AG20443 (cell line): ENCODE data around the gene PTPRN2.
"Not testable (repeated sequence)": the region's sequence is repeated elsewhere in the genome, so short reads cannot be mapped to it uniquely, and the experiment has no call there.

Experiments
- DNase-seq: peaks from one replicate; pipeline ENCODE4 v3.0.0; 2012; ENCODE audit warnings: low spot score, mixed read lengths

PTPRN2 gene

DNA sequence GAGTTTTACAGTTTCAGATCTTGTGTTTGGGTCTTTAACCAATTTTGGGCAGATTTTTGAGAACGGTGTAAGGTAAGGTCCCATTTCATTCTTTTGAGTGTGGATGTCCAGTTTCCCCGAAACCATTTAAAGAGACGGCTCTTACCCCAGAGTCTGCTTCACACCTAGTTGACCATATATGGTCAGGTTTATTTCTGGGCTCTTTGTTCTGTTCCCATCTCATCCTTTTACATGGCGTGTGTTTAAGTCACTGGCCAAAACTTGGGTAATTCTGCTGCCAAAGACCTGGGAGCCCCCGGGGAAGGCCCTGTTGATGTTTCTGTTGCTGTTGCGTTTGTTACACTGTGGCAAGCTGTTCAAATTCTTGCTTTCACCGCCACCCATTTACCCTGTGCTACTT, 120.1 kb downstream of the PTPRN2 start:
- no peak for DNase-seq

DNA sequence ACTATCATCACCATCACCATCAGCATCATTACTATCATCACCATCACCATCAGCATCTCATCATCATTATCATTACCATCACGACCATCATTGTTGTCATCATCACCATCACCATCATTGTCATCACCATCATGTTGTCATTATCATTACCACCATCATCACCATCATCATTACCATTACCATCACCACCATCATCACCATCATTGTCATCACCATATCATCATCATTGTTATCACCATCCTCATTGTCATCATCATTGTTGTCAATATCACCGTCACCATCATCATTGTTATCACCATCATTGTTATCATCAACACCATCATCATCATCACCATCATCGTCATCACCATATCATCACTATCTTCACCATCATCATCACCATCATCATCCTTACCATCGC, 124.3 kb downstream of the PTPRN2 start:
- DNase-seq: no peak

DNA sequence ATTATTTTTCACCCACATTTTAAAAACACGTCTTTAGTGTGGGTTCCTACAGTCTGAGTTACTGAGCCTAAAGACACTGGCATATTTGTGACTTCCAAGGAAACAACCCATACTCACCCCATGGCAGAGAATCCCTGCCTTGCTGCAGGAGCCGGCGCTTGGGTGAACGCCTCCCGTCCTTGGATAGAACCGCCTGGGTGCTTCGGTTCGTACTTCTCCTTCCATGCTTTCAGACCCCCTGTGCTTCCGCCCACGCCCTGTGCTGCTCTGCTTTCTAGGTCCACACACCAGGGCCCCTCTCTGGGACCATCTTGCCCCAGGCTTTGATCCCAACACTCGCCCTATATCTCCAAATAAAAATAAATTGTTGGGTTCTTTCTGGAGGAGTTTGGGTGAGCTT, 125.8 kb downstream of the PTPRN2 start:
- no peak for DNase-seq

DNA sequence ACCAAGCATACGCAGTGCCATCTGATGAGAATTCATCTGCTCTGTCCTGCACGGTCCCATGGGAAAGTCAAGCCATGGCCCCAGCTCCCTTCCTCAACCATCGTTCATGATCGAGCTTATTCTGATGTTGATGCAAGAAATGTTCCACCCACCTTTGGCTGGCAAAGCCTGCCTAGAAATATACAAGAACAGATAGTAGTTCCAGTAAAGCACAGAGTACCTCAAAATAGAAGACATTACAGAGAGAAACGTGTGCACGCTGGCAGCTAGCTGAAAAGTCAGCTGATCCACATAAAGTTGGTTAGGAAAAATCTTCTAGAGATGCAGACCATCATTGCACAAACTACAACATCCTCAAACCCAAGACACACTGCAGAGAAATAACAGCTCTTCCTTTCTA, 127.0 kb downstream of the PTPRN2 start:
- no peak for DNase-seq

DNA sequence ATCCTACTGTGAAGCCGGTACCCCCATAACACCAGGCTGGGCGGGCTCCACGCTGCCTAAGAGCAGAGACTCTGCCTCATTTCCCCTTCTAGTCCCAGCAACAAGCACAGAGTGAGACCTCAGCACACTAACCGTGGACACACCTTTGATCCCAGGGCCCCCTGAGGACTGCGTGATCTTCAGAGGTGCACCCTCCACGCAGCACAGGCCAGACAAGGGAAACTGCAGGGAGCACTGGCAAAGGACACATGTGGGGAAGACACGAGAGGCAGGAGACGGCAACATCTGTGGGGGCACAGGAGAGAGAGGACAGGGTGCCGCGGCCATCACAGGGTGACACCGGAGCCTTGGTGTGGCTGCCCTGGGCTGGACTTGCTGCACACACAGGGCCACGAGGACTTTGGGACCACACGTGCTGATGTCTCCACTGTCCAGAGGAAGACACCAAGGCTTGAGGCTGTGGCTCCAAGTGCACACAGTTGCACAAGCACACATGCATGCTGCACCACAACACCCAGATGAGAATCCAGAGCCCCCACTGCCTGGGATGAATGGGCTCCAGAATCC, 128.8 kb downstream of the PTPRN2 start:
- no peak for DNase-seq

DNA sequence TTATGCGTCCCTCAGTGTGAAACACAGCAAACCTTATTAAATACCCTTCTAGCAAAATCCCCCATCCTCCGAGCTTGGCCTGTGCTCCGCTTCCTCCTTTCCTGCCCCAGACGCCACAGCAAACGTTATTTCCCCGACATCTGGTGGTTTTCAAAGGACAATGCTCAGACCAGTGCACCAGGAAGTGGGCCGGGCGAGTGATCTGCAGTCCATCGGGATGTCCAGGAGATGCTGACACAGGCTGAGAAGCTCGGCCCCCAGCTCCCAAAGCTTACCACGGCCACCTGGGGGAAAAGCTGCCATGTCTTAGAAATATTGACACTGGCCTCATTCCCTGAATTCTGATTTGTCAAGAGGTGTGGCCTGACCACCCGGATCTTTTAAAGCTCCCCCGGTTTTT, 129.5 kb downstream of the PTPRN2 start:
- no peak for DNase-seq

DNA sequence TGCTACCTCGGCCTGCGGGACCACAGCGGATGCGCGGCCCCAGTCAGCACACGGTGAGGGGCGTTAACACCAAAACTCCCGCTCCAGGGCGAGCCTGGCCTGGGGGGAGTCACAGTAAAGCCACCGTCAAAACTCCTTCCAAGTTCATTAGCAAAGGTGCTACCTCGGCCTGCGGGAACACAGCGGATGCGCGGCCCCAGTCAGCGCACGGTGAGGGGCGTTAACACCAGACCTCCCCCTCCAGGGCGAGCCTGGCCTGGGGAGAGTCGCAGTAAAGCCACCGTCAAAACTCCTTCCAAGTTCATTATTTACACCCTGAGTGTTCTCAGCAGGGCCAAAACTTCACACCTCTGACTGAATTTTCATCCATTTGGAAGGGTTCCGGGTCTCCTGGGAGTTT, 130.0 kb downstream of the PTPRN2 start:
- not testable (repeated sequence) for DNase-seq

DNA sequence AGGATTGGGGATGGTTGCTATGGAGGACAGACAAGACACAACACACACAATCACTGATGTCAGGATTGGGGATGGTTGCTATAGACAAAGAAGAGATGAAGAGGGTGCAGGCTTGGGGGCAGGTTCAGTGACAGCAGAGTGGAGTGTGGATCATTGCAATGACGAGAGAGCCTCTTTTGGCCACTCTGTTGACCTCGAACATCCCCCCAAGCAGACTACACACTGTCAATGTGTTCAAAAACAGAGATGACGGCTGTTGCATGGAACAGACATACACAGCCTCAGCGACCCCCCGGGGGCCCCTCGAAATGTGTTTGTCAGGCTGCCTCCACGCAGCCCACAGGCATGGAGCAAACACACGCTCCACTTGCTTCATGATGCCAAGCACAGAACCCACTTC, 133.0 kb downstream of the PTPRN2 start:
- no peak for DNase-seq

DNA sequence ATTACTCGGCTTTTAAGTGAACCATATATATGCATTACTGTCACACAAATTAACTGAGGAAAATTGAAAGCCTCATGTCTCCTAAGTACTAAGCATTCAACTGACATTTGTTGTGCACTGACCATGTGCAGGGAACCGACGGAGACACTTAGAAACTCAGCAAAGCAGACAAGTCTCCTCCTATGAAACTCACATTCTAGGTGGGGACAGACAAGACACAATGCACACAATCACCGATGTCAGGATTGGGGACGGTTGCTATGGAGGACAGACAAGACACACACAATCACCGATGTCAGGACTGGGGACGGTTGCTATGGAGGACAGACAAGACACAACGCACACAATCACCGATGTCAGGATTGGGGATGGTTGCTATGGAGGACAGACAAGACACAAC, 134.0 kb downstream of the PTPRN2 start:
- no peak for DNase-seq

DNA sequence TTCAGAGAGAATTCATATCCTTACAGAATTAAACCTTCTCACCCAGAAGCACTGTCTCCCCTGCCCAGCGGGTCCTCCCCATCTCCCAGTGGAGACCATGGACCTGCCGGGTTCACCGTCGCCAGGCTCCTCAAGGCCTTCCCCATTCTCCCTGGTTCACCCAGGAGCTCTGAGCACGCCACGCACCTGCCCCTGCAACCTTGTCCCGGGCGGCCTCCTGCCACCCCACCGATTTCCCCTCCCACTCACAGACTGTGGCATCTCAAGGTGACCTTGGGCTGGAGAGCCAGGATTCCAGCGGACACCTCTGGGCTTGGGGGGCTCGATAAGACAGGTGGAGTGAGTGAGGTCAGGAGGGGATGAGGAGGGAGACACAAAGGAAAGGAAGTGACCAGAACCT, 135.3 kb downstream of the PTPRN2 start:
- no peak for DNase-seq

DNA sequence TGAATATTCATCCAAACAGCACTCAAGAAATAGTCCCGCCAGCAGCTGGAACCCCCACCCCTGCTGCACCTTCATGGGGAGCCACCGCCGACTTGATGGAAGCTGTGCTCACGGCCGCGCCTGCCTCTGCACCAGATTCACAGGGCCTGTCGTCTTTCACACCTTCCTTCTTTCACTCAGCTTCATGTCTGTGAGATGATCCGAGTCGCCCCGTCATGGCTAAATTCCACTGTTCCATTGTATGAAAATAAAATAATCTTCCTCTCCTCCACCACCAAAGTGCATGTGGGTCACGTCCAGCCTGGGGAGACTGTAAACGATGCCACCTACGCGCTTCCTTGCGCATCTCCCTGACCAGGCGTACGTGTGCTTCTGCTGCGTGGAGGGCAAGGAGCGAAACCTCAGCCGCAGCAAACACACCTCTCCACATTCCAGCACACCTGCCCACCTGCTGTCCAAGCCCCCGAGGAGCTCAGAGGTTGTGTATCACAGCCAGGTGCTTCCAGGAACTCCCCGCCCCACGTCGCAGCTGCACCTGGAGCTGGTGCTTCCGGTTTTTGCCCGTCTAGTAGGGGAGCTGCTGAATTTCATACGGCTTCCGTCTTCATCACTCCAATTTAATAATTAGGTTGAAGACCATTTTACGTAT, 137.0 kb downstream of the PTPRN2 start:
- DNase-seq: no peak

DNA sequence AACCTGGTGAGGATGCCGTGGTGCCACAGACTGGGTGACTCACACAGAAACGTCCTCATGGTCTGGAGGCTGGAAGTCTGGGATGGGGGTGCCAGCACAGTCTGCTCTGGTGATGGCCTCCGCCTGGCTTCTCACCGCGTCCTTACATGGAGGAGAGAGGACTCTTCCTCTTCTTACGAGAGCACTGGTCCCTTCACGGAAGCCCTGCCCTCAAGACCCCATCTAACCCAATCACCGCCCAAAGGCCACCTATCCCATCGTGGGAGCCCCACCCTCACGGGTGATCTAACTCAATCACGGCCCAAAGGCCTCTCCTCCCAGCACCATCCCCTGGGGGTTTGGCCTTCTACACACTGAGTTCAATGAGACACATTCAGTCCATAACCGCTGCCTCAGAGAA, 137.7 kb downstream of the PTPRN2 start:
- DNase-seq: no peak

DNA sequence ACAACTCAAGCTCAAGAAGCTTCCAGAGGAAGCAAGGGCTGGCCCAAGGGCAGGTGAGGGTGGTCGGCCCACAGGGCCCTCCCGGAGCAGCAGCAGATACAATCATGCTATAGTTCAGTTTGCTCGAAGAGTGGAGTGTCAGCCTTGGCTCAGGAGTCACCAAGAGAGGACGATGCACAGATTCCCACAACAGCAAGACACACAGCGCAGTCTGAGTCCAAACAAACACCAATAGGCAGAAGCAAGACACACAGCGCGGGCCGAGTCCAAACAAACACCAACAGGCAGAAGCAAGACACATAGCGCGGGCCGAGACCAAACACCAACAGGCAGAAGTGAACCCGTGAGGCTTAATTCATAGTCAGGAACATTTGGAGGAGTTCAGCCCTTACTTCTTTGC, 138.4 kb downstream of the PTPRN2 start:
- DNase-seq: no peak

DNA sequence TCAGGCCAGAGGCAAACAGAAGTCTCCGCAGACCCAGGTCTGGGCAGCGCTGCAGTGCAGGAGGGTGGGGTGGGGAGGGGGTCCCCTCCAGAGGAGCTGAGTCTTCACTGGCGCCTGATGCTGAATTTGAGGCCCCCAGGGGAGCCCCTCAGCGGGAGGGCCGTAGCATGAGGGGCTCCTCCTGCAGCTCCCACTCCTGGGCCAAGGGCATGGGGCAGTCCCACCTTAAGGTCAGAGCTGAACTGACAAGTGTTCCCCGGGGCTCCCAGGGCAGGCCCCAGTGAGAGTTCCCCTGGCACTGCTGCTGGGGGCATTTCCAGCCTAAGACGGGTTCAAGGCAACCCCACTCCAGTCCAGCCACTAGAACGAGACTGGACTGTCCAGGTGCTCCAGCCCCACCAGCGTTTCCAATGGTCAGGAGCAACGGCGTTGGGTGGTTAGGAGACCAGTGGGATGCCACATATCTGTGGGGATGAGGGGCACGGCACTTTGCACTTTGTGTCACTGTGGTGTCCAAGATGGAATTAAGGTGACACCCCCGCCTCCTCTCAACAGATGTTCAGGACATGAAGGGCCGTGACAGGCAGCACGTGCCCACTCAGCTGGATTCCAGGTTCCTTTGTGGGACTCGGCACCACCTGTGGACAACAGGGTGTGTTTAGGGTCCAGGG, 139.1 kb downstream of the PTPRN2 start:
- DNase-seq: no peak

DNA sequence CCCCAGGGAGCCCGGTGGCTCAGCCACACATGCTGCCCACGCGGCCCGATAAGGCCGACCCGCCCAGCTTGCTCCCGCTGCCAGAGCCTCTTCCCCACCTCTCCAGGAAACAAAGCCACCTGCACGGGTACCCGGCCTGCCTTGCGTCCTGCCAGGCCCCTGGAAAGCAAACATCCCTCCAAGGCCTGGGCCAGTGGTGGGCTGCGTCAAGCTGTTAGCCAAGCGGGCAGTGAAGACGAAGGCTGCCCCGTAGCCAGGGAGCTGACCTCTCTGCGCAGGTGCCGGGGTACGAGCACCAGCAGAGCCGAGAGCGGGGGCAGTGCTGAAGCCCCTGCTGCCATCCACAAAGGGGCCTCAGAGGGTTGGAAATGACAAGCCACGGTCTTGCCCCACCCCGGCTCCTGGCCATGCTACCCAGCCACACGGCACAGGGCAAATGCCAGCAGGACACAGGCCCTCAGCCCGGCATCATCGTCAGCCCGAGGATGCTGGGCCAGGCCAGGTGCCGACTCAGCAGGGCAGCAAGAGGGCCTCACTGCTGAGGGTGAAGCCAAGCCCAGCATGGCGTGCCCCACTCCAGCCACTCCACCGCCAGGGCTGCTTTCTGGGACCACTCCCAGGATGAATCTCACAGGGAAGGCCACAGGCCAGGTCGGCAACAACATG, 140.0 kb downstream of the PTPRN2 start:
- DNase-seq: no peak

DNA sequence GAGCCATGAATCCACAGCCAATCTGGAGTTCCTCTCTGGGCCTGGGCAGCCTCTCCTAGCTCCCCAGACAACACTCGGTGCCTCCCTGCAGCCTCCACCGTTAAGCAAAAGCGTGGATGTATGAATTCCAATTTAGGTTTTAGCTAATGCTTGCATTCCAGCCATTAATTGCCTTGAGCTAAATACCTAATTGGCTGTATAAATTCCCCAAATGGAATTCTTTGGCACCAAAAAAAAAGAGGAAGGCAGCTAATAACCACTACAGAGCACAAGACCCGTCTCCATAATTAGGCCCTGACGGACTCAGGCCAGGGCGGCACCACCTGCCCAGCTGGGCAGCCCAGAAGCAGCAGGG, 140.5 kb downstream of the PTPRN2 start:
- no peak for DNase-seq

DNA sequence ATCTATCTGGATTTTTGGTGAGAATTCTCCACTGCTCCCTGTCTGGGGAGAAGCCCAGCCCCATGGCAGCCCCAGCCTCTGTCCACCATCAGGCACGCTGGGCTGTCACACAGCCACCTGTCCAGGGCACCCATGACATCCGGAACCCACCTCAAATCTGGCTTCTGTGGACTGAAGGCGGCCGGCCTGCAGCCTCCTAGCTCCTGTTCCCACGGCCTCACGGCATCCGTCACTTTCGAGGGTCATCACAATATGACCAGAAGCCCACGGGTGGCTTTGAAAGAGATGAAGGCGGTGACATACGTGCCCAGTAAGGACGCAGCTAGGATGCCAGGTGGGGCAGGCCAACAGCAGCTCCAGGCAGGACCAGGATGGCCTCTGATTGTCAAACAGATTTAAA, 140.9 kb downstream of the PTPRN2 start:
- no peak for DNase-seq

DNA sequence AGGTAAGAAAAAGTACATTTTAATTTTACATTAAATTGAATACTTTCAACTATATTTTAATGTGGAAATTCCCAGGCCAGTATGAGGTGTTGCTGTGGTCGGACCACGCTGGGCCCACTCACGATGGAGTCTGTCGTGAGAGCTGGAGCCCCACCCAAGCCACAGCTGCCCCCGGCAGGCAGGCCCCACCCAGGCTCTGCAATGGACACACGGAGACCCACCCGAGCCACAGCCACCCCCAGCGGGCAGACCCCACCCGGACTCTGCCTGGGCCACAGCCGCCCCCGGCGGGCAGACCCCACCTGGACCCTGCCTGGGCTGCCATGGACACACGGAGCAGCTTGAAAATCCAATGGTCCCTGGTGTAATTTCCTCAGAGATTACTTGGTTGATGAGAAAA, 141.3 kb downstream of the PTPRN2 start:
- DNase-seq: no peak

DNA sequence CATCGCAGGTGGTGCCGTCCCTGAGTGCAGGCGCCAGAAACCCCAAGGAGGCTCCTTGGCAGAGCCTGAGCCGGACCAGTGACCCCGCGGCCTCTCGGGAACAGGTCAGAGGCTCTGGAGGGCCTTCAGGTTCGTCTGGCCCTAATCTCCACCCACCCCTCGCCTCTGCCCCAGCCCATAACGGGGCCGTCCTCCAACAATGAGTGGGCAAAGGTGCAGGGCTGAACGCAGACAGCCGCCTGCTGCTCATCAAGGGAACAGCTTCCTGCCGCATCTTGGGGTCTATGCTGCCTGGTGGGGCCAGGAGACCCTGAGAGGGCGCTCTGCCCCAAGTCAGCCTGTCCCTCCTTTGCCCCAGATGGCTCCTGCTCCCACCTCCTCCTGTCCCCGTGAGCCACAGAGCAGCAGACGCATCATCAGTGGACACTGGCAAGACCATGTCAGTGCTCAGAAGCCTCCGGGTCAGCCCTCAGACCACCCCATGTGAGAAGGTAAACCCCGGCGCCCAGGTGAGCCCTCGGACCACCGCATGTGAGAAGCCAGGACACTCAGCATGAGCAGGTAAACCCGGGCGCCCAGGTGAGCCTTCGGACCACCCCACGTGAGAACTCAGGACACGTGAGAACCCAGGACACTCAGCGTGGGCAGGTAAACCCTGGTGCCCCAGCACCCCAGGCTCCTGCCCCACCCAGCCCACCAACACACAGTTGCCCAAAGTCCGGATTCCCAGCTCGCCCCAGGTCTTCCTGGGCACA, 142.0 kb downstream of the PTPRN2 start:
- DNase-seq: no peak

DNA sequence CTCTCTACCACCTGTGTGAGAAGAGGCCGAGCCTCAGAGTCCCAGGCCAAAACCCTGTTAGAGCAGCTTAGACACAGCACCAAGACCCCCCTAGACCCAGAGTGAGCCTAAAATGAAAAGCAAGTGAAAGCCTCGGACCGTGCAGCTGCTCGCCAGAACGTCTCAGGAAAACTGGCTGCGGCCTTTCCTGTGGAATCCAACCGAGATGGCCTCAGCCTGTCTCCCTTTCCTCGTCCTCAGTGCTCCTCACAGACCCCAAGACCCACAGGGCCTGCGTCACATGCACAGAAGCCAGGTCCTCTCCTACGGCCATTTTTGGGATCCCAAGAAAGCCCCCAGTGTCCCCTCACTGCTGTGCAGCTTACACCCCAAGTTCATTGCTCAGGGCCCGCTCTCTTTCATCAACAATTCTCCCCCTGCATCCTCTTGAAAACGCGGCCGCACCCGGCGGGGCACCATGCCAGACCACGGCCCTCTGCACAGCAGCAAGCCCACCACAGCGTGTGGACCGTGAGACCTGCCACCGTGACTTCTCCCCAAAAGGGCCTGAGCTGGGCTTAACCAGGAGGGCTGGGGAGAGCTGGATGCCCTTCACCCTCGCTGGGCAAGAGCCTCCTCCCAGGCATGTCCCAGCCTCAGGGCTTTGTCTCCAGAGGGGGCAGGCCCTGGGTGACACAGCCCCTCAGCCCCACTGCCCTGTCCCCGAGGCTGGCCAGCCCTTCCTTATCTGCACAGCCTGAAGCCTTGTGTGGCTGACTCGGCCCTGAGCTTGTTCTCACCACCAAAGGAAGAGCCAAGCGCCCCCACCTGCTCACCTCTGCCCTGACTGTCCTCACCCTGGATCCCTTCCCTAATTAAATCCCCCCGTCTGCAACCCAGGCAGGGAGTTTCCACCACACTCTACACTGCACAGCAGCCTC, 142.9 kb downstream of the PTPRN2 start:
- DNase-seq: no peak

DNA sequence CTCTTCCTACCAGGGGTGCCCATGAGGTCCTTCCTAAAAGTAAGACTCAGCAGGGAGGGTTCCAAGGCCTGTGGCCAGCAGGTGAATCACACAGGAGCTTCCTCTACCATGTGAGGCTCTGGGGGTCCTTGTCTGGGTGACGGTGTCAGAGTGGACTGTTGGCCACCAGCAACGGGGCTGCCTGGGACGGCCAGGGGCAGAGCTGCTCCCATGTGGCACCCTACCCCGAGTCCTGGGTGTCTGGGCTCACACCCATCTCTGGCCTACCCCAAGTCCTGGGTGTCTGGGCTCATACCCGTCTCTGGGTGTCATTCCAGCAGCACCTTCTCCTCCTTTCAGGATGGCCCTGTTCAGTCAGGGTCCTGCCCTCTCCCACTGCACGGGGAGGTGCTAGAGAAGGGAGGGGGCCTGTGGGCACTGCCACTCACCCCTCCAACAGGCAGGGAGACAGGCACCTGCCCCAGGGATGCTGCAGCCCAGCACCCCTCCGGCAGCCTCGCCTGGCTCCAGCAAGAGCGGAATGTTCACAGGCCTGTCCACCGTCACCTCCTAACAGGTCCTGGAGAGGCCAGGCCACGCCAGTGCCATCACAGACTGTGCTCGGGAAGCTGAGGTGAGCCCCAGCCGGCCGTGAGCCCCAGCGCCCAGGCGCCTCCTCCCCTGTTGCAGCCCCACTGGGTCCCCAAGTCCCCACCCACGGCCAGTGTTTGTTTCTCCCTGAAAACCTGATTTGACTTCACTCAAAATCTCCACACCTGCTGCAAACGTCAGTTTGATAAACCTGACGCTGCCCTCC, 143.7 kb downstream of the PTPRN2 start:
- DNase-seq: no peak
